Natural killer cell (primary cell): ENCODE measurements around the gene PPP3CA. TPM values are rescaled to one million over a fixed set of nuclear protein-coding genes. Genes with fewer than 3 reads are reported as not detected.

Experiments
- ATAC-seq, 3 donors: fragments of 150-1000 bp in 2 of 3; fragments of 200-7000 bp in 1 of 3; cut with Tn5 transposase; 1 replicate in 1 of 3; 2 replicates in 2 of 3; pipeline ENCODE4 v1.10.0; 2021; ENCODE audit warnings: mild to moderate bottlenecking in 2 of 3, moderate library complexity in 2 of 3
- DNase-seq, 2 donors: peaks; one replicate each; pipeline versions ENCODE4 v3.0.0 to v3.0.0-alpha.2; 2013 to 2021; ENCODE audit warnings: mixed read lengths in 1 of 2
- H3K27ac ChIP-seq: one replicate; pipeline ENCODE4 v1.5.1; 2013; ENCODE audit warnings: mild to moderate bottlenecking, low read length
- H3K27me3 ChIP-seq: one replicate; pipeline ENCODE4 v1.6.1; 2013; ENCODE audit warnings: low read length; ENCODE audit not compliant: control insufficient read depth, insufficient read depth
- H3K36me3 ChIP-seq: one replicate; pipeline ENCODE4 v1.6.1; 2013; ENCODE audit warnings: low read length; ENCODE audit not compliant: control insufficient read depth, insufficient read depth
- H3K4me1 ChIP-seq: one replicate; pipeline ENCODE4 v1.6.1; 2013; ENCODE audit warnings: low read length; ENCODE audit not compliant: control insufficient read depth, insufficient read depth
- H3K4me3 ChIP-seq: one replicate; pipeline ENCODE4 v1.5.1; 2013; ENCODE audit warnings: low read length
- H3K9me3 ChIP-seq: one replicate; pipeline ENCODE4 v1.6.1; 2013; ENCODE audit warnings: low read length; ENCODE audit not compliant: control insufficient read depth, insufficient read depth
- H3K27ac Mint-ChIP-seq, 2 donors: one replicate each; pipeline ENCODE4 v1.8.0; 2022; ENCODE audit warnings: mild to moderate bottlenecking in 2 of 2, mixed read lengths in 2 of 2, moderate library complexity in 1 of 2
- H3K27me3 Mint-ChIP-seq, 2 donors: one replicate each; pipeline ENCODE4 v1.8.0; 2022; ENCODE audit warnings: low read depth in 2 of 2, mixed read lengths in 2 of 2
- H3K36me3 Mint-ChIP-seq: one replicate; pipeline ENCODE4 v1.8.0; 2022; ENCODE audit warnings: mixed read lengths
- H3K4me1 Mint-ChIP-seq, 2 donors: one replicate each; pipeline ENCODE4 v1.8.0; 2022; ENCODE audit warnings: mixed read lengths in 2 of 2
- H3K4me3 Mint-ChIP-seq: one replicate; pipeline ENCODE4 v1.8.0; 2022; ENCODE audit warnings: mild to moderate bottlenecking, moderate library complexity, mixed read lengths
- H3K9me3 Mint-ChIP-seq, 2 donors: one replicate each; pipeline ENCODE4 v1.8.0; 2022; ENCODE audit warnings: mixed read lengths in 2 of 2
- whole genome bisulfite sequencing: methylation state at CpG from one replicate; pipeline ENCODE4 v1.1.7; 2013; ENCODE audit warnings: missing lambda C conversion rate; ENCODE audit not compliant: insufficient coverage; 5-methylcytosine and 5-hydroxymethylcytosine counted together
- intact Hi-C: fragments of 100-400 bp; cut with micrococcal nuclease; formaldehyde crosslinking; loops from one replicate; pipeline ENCODE4 v1.14.2; 2022
- total RNA-seq, 4 donors: library from RNA; stranded (reverse); fragments of 120-200 nt in 1 of 4; gene quantifications; one replicate each; pipeline versions ENCODE4 v1.2.3 to v1.2.4, GENCODE V29; 2013 to 2022
- TF ChIP-seq, protein P1 (sequence below): fragments of 200-600 bp; IDR thresholded peaks from one replicate; pipeline ENCODE4 v1.8.0; 2022; ENCODE audit warnings: antibody characterized with exemption

Gene PPP3CA
- total RNA-seq, 3 donors from 2014 or later (not counting 1 experiment from before 2014, with no cell fraction given), result 53.1 to 73.1 (median 58.0) TPM

GRCh38 chr4:101103381-101104142, 243.8 kb downstream of the PPP3CA start:
- no peaks in the 10 kb centered on the region for H3K36me3 Mint-ChIP-seq
- DNase-seq (peak in 1 of 2 donors; percentile 6), ATAC-seq (peak; percentile 62 to 74 (median 72))
- WGBS, result 16% methylated on average over 2 of the region's 4 CpGs
- peaks cover 40 to 43% of the 10 kb centered on the region in 2 donors for H3K4me1 Mint-ChIP-seq
- peak overlapping the region; percentile 19 for H3K4me3 Mint-ChIP-seq
- Histone ChIP-seq H3K36me3 (peaks cover 18% of the 10 kb centered on the region), H3K27me3 (no peaks in the 10 kb centered on the region), H3K27ac (no peak overlapping the region), H3K9me3 (no peaks in the 10 kb centered on the region), H3K4me1 (peaks cover 2% of the 10 kb centered on the region), H3K4me3 (no peak overlapping the region)
- TF ChIP-seq, protein P1, sequence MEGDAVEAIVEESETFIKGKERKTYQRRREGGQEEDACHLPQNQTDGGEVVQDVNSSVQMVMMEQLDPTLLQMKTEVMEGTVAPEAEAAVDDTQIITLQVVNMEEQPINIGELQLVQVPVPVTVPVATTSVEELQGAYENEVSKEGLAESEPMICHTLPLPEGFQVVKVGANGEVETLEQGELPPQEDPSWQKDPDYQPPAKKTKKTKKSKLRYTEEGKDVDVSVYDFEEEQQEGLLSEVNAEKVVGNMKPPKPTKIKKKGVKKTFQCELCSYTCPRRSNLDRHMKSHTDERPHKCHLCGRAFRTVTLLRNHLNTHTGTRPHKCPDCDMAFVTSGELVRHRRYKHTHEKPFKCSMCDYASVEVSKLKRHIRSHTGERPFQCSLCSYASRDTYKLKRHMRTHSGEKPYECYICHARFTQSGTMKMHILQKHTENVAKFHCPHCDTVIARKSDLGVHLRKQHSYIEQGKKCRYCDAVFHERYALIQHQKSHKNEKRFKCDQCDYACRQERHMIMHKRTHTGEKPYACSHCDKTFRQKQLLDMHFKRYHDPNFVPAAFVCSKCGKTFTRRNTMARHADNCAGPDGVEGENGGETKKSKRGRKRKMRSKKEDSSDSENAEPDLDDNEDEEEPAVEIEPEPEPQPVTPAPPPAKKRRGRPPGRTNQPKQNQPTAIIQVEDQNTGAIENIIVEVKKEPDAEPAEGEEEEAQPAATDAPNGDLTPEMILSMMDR, result no peak
- intact Hi-C loops, result no loop called here
- peak overlapping the region; percentile 62 to 65 for H3K27ac Mint-ChIP-seq
- H3K9me3 Mint-ChIP-seq, result no peaks in the 10 kb centered on the region
- no peaks in the 10 kb centered on the region for H3K27me3 Mint-ChIP-seq

GRCh38 chr4:101102114-101102742, 245.1 kb downstream of the PPP3CA start:
- Mint-ChIP-seq H3K4me3 (no peak overlapping the region), H3K27ac (peak overlapping the region; percentile 33 to 65), H3K27me3 (no peaks in the 10 kb centered on the region), H3K9me3 (no peaks in the 10 kb centered on the region), H3K36me3 (no peaks in the 10 kb centered on the region), H3K4me1 (peaks cover 39 to 43% of the 10 kb centered on the region in 2 donors)
- TF ChIP-seq, protein P1, result no peak
- H3K27me3 ChIP-seq, result no peaks in the 10 kb centered on the region
- WGBS, result no CpG with 5 or more reads among the region's 1 CpG
- no peaks in the 10 kb centered on the region for H3K9me3 ChIP-seq
- intact Hi-C loops, result no loop called here
- DNase-seq (no peak), ATAC-seq (no peak)
- peaks cover 2% of the 10 kb centered on the region for H3K4me1 ChIP-seq
- H3K27ac ChIP-seq, result no peak overlapping the region
- H3K4me3 ChIP-seq, result no peak overlapping the region
- peaks cover 16% of the 10 kb centered on the region for H3K36me3 ChIP-seq

DNA sequence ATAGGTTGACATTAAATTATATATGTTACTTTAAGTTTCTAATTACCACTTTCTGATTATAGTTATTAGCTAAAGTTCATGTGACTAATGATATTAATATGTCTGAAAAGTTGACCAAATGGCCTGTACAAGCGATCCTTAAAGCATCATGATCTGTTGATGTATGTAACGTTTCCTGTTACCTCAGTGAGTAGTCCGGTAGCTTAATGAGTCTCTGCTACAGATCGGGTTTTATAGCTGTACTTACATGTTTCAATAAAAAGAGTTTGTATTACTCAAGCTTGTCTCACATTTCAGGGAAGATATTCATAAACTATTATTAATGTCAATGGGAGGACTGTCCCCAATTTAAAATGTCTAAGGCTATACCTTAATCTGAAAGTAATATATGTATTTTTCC, 246.3 kb downstream of the PPP3CA start:
- TF ChIP-seq, protein P1, result no peak
- no peak for DNase-seq
- H3K4me3 ChIP-seq, result no peak overlapping the region
- no peaks in the 10 kb centered on the region for H3K27me3 ChIP-seq
- H3K9me3 Mint-ChIP-seq, result no peaks in the 10 kb centered on the region
- peaks cover 2% of the 10 kb centered on the region for H3K4me1 ChIP-seq
- no peak overlapping the region for H3K27ac ChIP-seq
- H3K4me3 Mint-ChIP-seq, result no peak overlapping the region
- intact Hi-C loops, result no loop called here
- no peak for ATAC-seq
- H3K27me3 Mint-ChIP-seq, result no peaks in the 10 kb centered on the region
- H3K36me3 ChIP-seq, result peaks cover 10% of the 10 kb centered on the region
- H3K36me3 Mint-ChIP-seq, result no peaks in the 10 kb centered on the region
- WGBS, result 97% methylated on average over 4 of the region's 4 CpGs
- no peaks in the 10 kb centered on the region for H3K9me3 ChIP-seq
- peaks cover 31 to 43% of the 10 kb centered on the region in 2 donors for H3K4me1 Mint-ChIP-seq
- H3K27ac Mint-ChIP-seq, result no peak overlapping the region
